Spinal cord (tissue), 10 donors: ENCODE measurements around the gene AOPEP. TPM values are rescaled to one million over a fixed set of nuclear protein-coding genes. Genes with fewer than 3 reads are reported as not detected.
A peak's percentile ranks its signal among the peaks of the same experiment; 100 is the strongest.

ENCODE experiments used
- DNase-seq, 6 donors: peaks; one replicate each; pipeline versions ENCODE4 v3.0.0 to v3.0.0-alpha.2; 2013 to 2015; ENCODE audit warnings: low spot score in 6 of 6, low read depth in 4 of 6
- H3K27ac ChIP-seq: one replicate; pipeline ENCODE4 v1.5.1; 2013; ENCODE audit warnings: low read depth, low read length, control low read depth
- H3K27me3 ChIP-seq: one replicate; pipeline ENCODE4 v1.6.1; 2013; ENCODE audit warnings: low read length; ENCODE audit not compliant: control insufficient read depth, insufficient read depth
- H3K36me3 ChIP-seq: one replicate; pipeline ENCODE4 v1.6.1; 2013; ENCODE audit warnings: low read length; ENCODE audit not compliant: control insufficient read depth, insufficient read depth
- H3K4me1 ChIP-seq: one replicate; pipeline ENCODE4 v1.6.1; 2013; ENCODE audit warnings: low read length; ENCODE audit not compliant: control insufficient read depth, insufficient read depth
- H3K4me3 ChIP-seq: one replicate; pipeline ENCODE4 v1.5.1; 2013; ENCODE audit warnings: low read depth, low read length, control low read depth
- H3K9me3 ChIP-seq: one replicate; pipeline ENCODE4 v1.6.1; 2013; ENCODE audit warnings: low read length; ENCODE audit not compliant: control insufficient read depth, insufficient read depth
- WGBS: methylation state at CpG from one replicate; pipeline ENCODE4 v1.1.5; 2013; ENCODE audit warnings: missing lambda C conversion rate; ENCODE audit not compliant: insufficient coverage; 5-methylcytosine and 5-hydroxymethylcytosine counted together
- polyA plus RNA-seq, 2 donors: library from polyadenylated mRNA; unstranded; fragments of 120-200 nt; gene quantifications; one replicate each; pipeline ENCODE4 v1.2.1, GENCODE V29; 2013; ENCODE audit not compliant: insufficient read length in 2 of 2
- total RNA-seq, 2 donors: library from RNA; depleted of rRNA in 1 of 2; stranded (reverse); fragments of 120-200 nt in 1 of 2; fragments of >200 nt in 1 of 2; gene quantifications; one replicate each; pipeline versions ENCODE4 v1.2.3 to v1.2.4, GENCODE V29; 2013 to 2014
- donor health status: healthy.

The AOPEP gene
- total and polyA plus RNA-seq, 4 donors, result 42.8 to 77.4 (median 56.3) TPM

DNA sequence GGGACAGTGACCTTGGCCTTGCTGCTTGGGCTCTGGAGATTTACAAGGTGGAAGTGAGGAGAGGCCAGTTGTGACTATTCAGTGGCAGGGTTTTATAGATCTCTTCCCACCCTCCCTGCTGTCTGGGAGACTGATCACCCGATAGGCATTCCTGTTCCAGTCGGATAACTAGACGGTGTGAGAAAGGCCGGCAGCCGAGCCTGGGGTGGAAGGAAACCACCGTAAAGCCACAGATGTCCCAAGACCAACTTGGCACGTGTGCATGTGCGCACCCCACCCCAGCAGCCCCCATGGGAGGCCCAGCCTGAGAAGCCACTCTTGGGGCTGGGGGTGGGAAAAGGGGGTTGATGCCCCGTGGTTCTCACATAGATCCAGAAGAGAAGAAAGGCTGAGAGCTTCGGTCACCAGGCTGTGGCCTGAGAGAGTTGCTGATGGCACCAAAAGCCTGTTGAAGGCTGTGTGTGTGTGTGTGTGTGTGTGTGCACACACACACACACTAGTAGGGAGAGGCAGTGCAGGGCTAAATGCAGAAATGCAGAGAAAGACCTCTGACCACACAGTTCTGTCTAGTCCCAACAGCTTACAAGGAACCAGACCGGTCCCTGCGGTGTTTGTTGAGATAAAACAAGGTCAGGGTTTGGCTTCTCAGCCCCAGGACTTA, 365.2 kb downstream of the AOPEP start:
- Histone ChIP-seq H3K9me3 (no peaks in the 10 kb centered on the region), H3K36me3 (peaks cover 43% of the 10 kb centered on the region), H3K27me3 (no peaks in the 10 kb centered on the region), H3K27ac (peak overlapping the region; percentile 68), H3K4me3 (no peak overlapping the region), H3K4me1 (peaks cover 82% of the 10 kb centered on the region)
- no peak for DNase-seq
- 57% methylated on average over 1 of the region's 12 CpGs for WGBS

DNA sequence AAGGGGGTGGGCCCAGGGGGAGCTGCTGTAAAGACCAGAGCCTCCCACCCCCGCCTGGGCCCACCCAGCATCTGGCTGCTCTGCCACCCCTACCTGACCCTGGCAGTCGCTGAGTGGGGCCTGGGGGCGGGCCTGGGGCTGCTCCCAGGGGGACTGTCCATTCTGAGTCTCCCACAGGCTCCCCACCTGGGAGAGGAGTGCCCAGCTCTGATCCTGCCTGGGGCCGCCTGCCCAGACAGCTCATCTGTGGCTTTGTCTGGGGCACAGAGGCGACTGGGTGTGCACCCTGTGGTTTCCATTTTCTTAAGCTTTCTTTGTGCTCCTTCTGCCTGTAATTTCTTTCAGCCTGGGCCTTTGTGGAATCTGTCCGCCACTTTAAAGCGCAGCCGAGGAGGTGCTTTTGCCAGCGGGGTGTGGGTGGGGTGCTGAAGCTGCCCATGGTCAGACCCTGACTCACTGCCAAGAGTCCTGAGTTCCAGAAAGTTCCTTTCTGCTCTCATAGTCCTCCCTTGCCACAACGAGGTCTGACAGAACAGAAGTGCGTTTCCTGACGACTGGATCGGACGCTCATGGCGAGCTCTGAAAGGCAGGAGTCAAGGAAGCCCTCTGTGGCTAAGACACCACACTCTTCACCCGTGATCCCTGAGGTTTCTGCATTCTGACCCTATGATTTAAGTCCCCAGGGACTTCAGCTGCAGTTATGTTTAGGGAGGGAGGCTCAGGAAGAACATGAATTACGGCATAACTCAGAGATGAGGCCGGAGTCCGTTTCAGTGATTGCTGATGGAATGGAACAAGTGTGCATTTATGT, 366.0 kb downstream of the AOPEP start:
- Histone ChIP-seq H3K4me1 (peaks cover 80% of the 10 kb centered on the region), H3K9me3 (no peaks in the 10 kb centered on the region), H3K27me3 (no peaks in the 10 kb centered on the region), H3K36me3 (peaks cover 50% of the 10 kb centered on the region), H3K4me3 (no peak overlapping the region), H3K27ac (peak overlapping the region; percentile 68)
- 50% methylated on average over 19 of the region's 19 CpGs for WGBS
- DNase-seq, result peak in 2 of 6 donors; percentile 44 to 55

DNA sequence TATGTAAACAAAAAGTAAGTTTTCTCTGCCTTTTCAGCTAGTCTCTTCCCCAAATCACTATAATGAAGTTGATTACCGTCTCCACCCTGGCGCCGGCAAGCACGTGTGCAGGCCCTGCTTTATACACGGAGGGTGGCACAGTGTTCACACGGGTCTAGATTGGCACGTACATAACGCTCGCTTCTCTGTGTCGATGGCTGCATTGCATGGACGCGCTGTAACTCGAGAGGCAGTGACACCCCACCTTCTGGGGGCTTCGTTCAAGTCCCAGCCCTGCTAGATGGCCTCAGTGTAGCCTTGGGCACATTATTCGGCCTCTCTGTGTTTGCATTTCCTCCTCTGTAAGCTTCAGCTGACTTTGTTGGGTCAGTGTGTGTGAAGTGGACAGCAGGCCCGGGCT, 367.1 kb downstream of the AOPEP start:
- Histone ChIP-seq H3K27me3 (no peaks in the 10 kb centered on the region), H3K4me3 (no peak overlapping the region), H3K27ac (peak overlapping the region; percentile 68), H3K9me3 (no peaks in the 10 kb centered on the region), H3K36me3 (peaks cover 48% of the 10 kb centered on the region), H3K4me1 (peaks cover 79% of the 10 kb centered on the region)
- DNase-seq, result no peak
- 84% methylated on average over 15 of the region's 16 CpGs for WGBS

DNA sequence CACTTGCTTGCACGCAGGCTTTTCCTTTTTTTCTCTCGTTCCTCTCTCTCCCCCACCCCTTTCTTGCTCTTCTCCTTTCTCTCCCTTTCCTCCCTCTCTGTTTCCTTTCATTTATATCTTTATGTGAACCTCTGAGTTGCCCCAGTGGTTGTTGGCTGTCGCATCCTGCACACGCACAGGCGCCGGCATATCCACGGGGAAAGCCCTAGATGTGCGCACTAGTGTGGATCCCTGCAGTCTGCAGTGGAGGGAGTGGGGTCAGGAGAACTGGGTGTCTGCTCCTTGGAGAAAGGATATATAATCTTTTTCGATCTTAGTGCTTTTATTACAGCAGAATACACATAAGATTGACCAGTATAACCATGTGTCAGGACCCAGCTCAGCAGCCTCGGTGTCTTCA, 367.5 kb downstream of the AOPEP start:
- Histone ChIP-seq H3K4me1 (peaks cover 77% of the 10 kb centered on the region), H3K4me3 (no peak overlapping the region), H3K36me3 (peaks cover 48% of the 10 kb centered on the region), H3K27me3 (no peaks in the 10 kb centered on the region), H3K9me3 (no peaks in the 10 kb centered on the region), H3K27ac (peak overlapping the region; percentile 48)
- WGBS, result 88% methylated on average over 5 of the region's 10 CpGs
- no peak for DNase-seq

DNA sequence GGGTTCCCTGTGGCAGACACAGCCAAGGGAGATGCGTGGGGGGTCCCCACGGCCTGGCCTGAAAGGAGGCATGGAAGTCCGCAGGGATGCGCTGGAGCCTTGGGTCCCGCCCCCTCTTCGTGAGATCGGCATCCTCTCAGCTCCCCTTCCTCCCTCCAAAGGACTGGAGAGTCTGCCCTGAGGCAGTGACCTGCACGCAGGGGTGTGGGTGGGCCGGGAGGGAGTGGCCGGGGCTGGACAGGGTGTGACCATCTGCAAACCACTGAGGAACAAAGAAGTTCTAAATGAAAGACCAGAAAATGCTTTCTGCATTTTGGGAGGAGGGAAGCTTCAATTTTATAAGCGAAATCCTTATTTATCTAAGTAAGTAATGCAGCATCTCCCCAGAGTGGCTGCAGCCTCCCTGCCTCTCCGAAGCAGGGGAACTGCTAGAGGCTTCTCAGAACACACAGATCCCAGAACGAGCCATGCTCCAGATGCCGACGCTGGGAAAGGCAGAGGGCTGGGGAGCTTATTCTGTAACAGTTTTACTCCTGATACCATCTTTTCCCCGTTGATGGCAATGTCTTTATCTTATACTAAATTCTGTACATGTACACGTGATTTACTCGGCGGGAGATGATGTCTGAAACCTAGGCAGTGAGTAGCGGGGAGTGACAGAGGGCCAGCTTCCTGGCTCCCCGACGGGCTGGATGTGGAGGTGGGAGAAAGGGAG, 369.3 kb downstream of the AOPEP start:
- no peak overlapping the region for H3K4me3 ChIP-seq
- peak overlapping the region; percentile 15 for H3K27ac ChIP-seq
- DNase-seq, result no peak
- H3K4me1 ChIP-seq, result peaks cover 61% of the 10 kb centered on the region
- no peaks in the 10 kb centered on the region for H3K27me3 ChIP-seq
- 73% methylated on average over 11 of the region's 22 CpGs for WGBS
- no peaks in the 10 kb centered on the region for H3K9me3 ChIP-seq
- peaks cover 48% of the 10 kb centered on the region for H3K36me3 ChIP-seq

DNA sequence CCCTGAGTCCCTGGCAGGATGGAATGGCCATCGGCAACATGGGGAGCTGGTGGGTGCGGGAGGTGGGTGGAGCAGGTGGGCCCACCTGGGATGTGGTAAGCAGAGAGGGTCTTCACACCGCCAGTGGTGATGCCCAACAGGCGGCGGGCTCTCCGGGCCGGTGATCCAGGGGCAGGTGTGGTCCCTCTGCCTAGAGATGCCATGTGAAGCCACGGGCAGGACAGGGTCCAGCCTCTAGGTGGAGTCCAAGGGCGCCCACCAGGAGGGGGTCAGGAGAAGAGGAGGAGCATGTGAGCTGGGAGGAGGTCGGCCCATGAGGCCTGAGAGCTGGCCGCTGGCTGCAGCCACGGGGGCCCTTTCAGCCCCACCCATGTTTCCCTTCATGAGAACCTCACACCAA, 369.9 kb downstream of the AOPEP start:
- WGBS, result 96% methylated on average over 12 of the region's 12 CpGs
- no peaks in the 10 kb centered on the region for H3K9me3 ChIP-seq
- no peaks in the 10 kb centered on the region for H3K27me3 ChIP-seq
- no peak overlapping the region for H3K27ac ChIP-seq
- H3K4me3 ChIP-seq, result no peak overlapping the region
- DNase-seq, result no peak
- peaks cover 49% of the 10 kb centered on the region for H3K36me3 ChIP-seq
- peaks cover 61% of the 10 kb centered on the region for H3K4me1 ChIP-seq

DNA sequence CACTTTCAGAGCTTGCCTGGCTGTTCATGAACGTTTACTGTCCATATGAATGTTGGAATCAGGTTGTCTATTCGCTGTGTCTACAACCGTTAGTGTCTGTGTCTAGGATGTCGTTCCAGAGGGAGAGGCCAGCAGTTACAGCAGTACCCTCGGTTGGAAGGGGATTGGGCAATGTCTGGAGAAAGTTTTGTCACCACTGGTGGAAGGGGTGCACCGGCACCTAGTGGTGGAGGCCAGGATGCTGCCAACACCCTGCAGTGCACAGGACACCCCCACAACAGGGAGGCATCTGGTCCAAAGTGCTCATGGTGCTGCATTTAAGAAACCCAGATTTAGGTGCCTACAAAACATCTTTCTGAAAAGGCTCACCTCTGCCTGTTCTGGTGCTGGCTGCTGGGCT, 370.3 kb downstream of the AOPEP start:
- peaks cover 51% of the 10 kb centered on the region for H3K36me3 ChIP-seq
- no peak overlapping the region for H3K4me3 ChIP-seq
- WGBS, result 95% methylated on average over 6 of the region's 6 CpGs
- peaks cover 61% of the 10 kb centered on the region for H3K4me1 ChIP-seq
- no peaks in the 10 kb centered on the region for H3K9me3 ChIP-seq
- DNase-seq, result no peak
- H3K27ac ChIP-seq, result no peak overlapping the region
- H3K27me3 ChIP-seq, result no peaks in the 10 kb centered on the region

DNA sequence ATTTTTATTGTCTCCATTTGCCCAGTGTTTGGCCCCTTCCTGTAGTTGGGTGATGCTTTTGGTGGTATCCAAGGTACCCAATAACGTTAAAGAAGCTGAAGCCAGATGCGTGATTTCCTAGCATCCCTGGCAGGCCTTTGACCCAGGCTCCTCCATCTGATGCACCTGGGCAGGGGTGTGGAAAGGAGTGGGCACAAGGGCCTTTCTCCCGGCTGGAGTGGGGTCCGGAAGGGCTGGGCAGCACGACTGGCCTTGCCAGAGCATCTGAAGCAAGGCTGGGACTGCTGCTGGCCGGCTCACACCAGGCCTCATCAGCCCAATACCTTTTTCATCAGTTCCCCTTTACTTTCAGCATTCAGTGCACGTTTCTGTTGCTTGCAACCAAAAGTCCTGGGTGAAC, 370.8 kb downstream of the AOPEP start:
- WGBS, result 97% methylated on average over 7 of the region's 7 CpGs
- DNase-seq, result no peak
- no peak overlapping the region for H3K27ac ChIP-seq
- peaks cover 48% of the 10 kb centered on the region for H3K36me3 ChIP-seq
- no peaks in the 10 kb centered on the region for H3K27me3 ChIP-seq
- peaks cover 61% of the 10 kb centered on the region for H3K4me1 ChIP-seq
- H3K4me3 ChIP-seq, result no peak overlapping the region
- H3K9me3 ChIP-seq, result no peaks in the 10 kb centered on the region

DNA sequence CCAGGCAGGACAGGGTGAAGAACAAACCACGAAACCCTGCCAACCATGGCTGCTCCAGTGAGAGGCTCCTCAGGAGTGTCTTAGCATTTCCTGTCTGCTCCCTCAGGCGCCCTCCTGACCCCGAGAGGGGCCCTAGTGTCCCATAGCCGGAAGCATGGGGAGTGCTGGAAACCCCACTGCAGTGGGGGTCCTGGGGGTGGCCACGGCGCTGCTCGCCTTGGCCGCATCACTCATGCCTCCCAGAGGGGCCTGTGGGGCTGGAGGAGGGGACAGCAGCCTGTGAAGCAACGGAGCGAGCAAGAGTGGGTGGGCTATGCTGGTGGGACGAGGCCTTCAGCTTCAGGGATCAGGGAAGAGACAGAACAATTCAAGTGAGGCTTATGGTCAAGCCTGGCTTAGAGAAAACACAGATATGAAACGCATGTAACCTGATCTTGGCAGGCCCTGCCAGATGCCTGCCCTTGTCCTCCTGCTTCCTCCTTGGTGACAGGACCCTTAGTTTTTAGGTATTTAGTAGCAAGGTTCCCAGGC, 372.0 kb downstream of the AOPEP start:
- H3K27me3 ChIP-seq, result no peaks in the 10 kb centered on the region
- H3K4me1 ChIP-seq, result peaks cover 61% of the 10 kb centered on the region
- H3K27ac ChIP-seq, result no peak overlapping the region
- H3K9me3 ChIP-seq, result no peaks in the 10 kb centered on the region
- peaks cover 57% of the 10 kb centered on the region for H3K36me3 ChIP-seq
- DNase-seq, result no peak
- H3K4me3 ChIP-seq, result no peak overlapping the region
- 80% methylated on average over 11 of the region's 12 CpGs for WGBS
